ENCODE results near the gene ECHS1. TPM values are rescaled to one million over a fixed set of nuclear protein-coding genes. Genes with fewer than 3 reads are reported as not detected.
"Not testable (repeated sequence)": the region's sequence is repeated elsewhere in the genome, so short reads cannot be mapped to it uniquely, and the experiment has no call there.

ECHS1 gene
- total RNA-seq, 1 experiment from 2014 or later: 37.3 TPM

GRCh38 chr10:133377818-133378250 lies 4.7 kb upstream of the ECHS1 start:
- H3K27me3 ChIP-seq (ENCODE audit: low read length): no peaks in the 10 kb centered on the region
- H3K9ac ChIP-seq (ENCODE audit: low read length): peak overlapping the region; percentile 67
- H3K27ac ChIP-seq (ENCODE audit: low read length): no peak overlapping the region
- peak overlapping the region; percentile 67 for H3K4me2 ChIP-seq (ENCODE audit: low read depth, low read length, poor library complexity, severe bottlenecking)
- peaks cover 21% of the 10 kb centered on the region for H3K4me1 ChIP-seq (ENCODE audit: low read length)
- H4K20me1 ChIP-seq (ENCODE audit: insufficient read depth, low read depth, low read length): no peaks in the 10 kb centered on the region
- no peak overlapping the region for H2AFZ ChIP-seq (ENCODE audit: low read length)
- no peak for DNase-seq
- no peaks in the 10 kb centered on the region for H3K79me2 ChIP-seq (ENCODE audit: low read length)
- H3K9me2 ChIP-seq (replicated peaks; ENCODE audit: insufficient read depth, low read length): no peaks in the 10 kb centered on the region
- H3K4me3 ChIP-seq (ENCODE audit: low read length): peak overlapping the region; percentile 64
- no peaks in the 10 kb centered on the region for H3K9me3 ChIP-seq (ENCODE audit: low read length)
- H3K36me3 ChIP-seq (ENCODE audit: insufficient read depth, low read length): no peaks in the 10 kb centered on the region

DNA sequence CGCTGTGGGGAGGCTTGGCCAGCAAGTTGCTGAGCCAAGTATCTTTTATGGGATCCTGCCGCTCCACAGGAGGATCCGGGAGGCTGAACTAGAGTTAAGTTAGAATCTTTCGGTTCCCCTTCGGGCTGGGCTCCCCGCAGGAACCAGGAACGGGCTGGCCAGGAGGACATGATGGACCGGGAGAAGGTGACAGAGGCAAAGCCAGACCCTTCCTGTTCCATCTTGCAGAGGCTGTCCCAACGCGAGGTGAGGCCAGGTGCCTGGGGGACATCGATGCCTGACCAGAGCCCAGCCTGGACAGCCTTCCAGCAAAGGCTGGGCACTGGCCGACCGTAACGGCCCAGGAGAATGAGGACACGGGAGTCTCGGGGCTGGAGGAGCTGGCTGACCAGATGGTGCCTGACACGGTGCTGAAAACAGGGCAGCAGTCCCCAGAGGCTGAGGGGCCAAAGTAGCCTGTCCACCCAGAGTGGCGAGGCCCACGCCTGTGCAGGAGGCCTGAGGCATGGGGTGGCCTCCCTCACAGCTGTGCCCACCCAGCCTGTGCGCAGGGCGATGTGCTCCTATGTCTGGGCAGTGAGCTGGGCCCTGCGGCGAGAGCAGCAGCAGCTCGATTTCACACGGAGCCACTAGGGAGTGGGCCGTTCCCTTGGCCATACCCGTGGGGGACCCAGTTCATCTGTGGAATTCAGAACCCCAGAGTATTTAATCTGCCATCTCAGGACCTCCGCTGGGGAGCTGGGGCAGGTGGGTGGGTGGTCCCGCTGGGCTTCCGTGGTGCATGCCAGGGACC lies 4.1 kb upstream of the ECHS1 start:
- Histone ChIP-seq H3K4me2 (ENCODE audit: low read depth, low read length, poor library complexity, severe bottlenecking) (no peak overlapping the region), H3K9me2 (replicated peaks; ENCODE audit: insufficient read depth, low read length) (no peaks in the 10 kb centered on the region), H3K4me3 (ENCODE audit: low read length) (no peak overlapping the region), H3K4me1 (ENCODE audit: low read length) (peaks cover 24% of the 10 kb centered on the region), H3K9ac (ENCODE audit: low read length) (no peak overlapping the region), H2AFZ (ENCODE audit: low read length) (no peak overlapping the region), H3K79me2 (ENCODE audit: low read length) (peaks cover 3% of the 10 kb centered on the region), H4K20me1 (ENCODE audit: insufficient read depth, low read depth, low read length) (no peaks in the 10 kb centered on the region), H3K27ac (ENCODE audit: low read length) (no peak overlapping the region), H3K36me3 (ENCODE audit: insufficient read depth, low read length) (no peaks in the 10 kb centered on the region), H3K9me3 (ENCODE audit: low read length) (no peaks in the 10 kb centered on the region), H3K27me3 (ENCODE audit: low read length) (no peaks in the 10 kb centered on the region)
- no peak for DNase-seq

- Histone ChIP-seq H3K4me1 (ENCODE audit: low read length) (peaks cover 27% of the 10 kb centered on the region), H3K79me2 (ENCODE audit: low read length) (peaks cover 11% of the 10 kb centered on the region)
- not testable (repeated sequence) for H3K27me3 ChIP-seq (ENCODE audit: low read length); H2AFZ ChIP-seq (ENCODE audit: low read length); H3K27ac ChIP-seq (ENCODE audit: low read length); H3K9me3 ChIP-seq (ENCODE audit: low read length); H3K4me3 ChIP-seq (ENCODE audit: low read length); H3K9ac ChIP-seq (ENCODE audit: low read length); H3K36me3 ChIP-seq (ENCODE audit: insufficient read depth, low read length); H3K4me2 ChIP-seq (ENCODE audit: low read depth, low read length, poor library complexity, severe bottlenecking); DNase-seq; H3K9me2 ChIP-seq (replicated peaks; ENCODE audit: insufficient read depth, low read length); H4K20me1 ChIP-seq (ENCODE audit: insufficient read depth, low read depth, low read length)
These were observed 3.0 kb upstream of the ECHS1 start for GRCh38 chr10:133376183-133376582.

GRCh38 chr10:133375357-133376115 lies 2.4 kb upstream of the ECHS1 start:
- Histone ChIP-seq H3K27me3 (ENCODE audit: low read length) (no peaks in the 10 kb centered on the region), H3K79me2 (ENCODE audit: low read length) (peaks cover 11% of the 10 kb centered on the region), H2AFZ (ENCODE audit: low read length) (no peak overlapping the region)

GRCh38 chr10:133372507-133372906 lies 647 bp downstream of the ECHS1 start:
- H3K4me2 ChIP-seq (ENCODE audit: low read depth, low read length, poor library complexity, severe bottlenecking): peak overlapping the region; percentile 27
- H3K4me1 ChIP-seq (ENCODE audit: low read length): peaks cover 11% of the 10 kb centered on the region
- no peaks in the 10 kb centered on the region for H3K9me3 ChIP-seq (ENCODE audit: low read length)
- peak overlapping the region; percentile 86 for H3K9ac ChIP-seq (ENCODE audit: low read length)
- H3K4me3 ChIP-seq (ENCODE audit: low read length): peak overlapping the region; percentile 65
- H3K27ac ChIP-seq (ENCODE audit: low read length): no peak overlapping the region
- H3K79me2 ChIP-seq (ENCODE audit: low read length): peaks cover 11% of the 10 kb centered on the region
- no peak overlapping the region for H2AFZ ChIP-seq (ENCODE audit: low read length)
- H4K20me1 ChIP-seq (ENCODE audit: insufficient read depth, low read depth, low read length): no peaks in the 10 kb centered on the region
- no peak for DNase-seq
- no peaks in the 10 kb centered on the region for H3K36me3 ChIP-seq (ENCODE audit: insufficient read depth, low read length)
- H3K27me3 ChIP-seq (ENCODE audit: low read length): no peaks in the 10 kb centered on the region
- H3K9me2 ChIP-seq (replicated peaks; ENCODE audit: insufficient read depth, low read length): no peaks in the 10 kb centered on the region

More at GRCh38 chr10:133375357-133376115, 2.4 kb upstream of the ECHS1 start:
- H3K4me3 ChIP-seq (ENCODE audit: low read length): no peak overlapping the region
- no peak overlapping the region for H3K9ac ChIP-seq (ENCODE audit: low read length)
- no peaks in the 10 kb centered on the region for H3K9me3 ChIP-seq (ENCODE audit: low read length)
- peaks cover 27% of the 10 kb centered on the region for H3K4me1 ChIP-seq (ENCODE audit: low read length)
- H4K20me1 ChIP-seq (ENCODE audit: insufficient read depth, low read depth, low read length): no peaks in the 10 kb centered on the region
- no peak overlapping the region for H3K27ac ChIP-seq (ENCODE audit: low read length)
- no peaks in the 10 kb centered on the region for H3K9me2 ChIP-seq (replicated peaks; ENCODE audit: insufficient read depth, low read length)
- H3K4me2 ChIP-seq (ENCODE audit: low read depth, low read length, poor library complexity, severe bottlenecking): no peak overlapping the region
- DNase-seq: no peak
- H3K36me3 ChIP-seq (ENCODE audit: insufficient read depth, low read length): no peaks in the 10 kb centered on the region

DNA sequence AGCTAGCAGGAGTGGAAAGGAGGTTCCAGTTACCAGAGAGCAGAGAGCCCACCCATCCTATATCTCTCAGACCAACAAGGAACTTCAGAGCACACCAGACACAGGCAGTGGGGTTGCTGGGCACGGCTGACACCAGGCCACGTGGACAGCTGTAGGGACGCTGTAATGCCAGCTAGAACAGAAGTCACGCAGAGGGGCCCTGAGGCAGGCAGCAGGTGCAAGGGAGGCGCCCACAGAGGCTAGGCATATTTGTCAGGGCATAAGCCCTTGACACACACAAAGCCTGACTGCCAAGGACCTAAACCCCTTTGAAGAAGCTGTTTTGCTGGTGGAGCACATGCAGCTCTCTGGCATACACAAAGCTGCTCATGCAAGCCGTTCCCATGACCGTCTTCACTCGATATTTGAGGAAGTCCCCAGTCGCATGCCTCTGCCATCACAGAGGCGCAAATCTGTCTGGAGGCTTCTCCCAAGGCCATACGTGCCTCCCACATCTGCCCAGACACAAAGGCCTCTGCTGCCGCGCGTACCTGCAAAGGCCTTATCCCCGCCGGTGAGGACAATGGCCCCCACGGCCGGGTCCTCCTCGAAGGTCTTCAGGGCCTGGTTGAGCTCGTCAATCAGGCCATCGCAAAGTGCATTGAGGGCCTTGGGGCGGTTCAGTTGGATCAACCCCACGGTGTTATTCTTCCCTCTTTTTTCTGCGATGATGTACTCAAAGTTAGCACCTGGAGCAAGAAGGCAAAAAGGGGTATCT lies 2.9 kb downstream of the ECHS1 start:
- no peaks in the 10 kb centered on the region for H3K9me2 ChIP-seq (replicated peaks; ENCODE audit: insufficient read depth, low read length)

GRCh38 chr10:133368153-133368552 lies 5.0 kb downstream of the ECHS1 start:
- H3K9me2 ChIP-seq (replicated peaks; ENCODE audit: insufficient read depth, low read length): no peaks in the 10 kb centered on the region
- DNase-seq: no peak
- peaks cover 11% of the 10 kb centered on the region for H3K79me2 ChIP-seq (ENCODE audit: low read length)
- H2AFZ ChIP-seq (ENCODE audit: low read length): no peak overlapping the region
- no peak overlapping the region for H3K9ac ChIP-seq (ENCODE audit: low read length)
- peaks cover 7% of the 10 kb centered on the region for H3K4me1 ChIP-seq (ENCODE audit: low read length)
- H3K9me3 ChIP-seq (ENCODE audit: low read length): no peaks in the 10 kb centered on the region
- H3K36me3 ChIP-seq (ENCODE audit: insufficient read depth, low read length): no peaks in the 10 kb centered on the region
- H3K4me2 ChIP-seq (ENCODE audit: low read depth, low read length, poor library complexity, severe bottlenecking): no peak overlapping the region
- no peak overlapping the region for H3K27ac ChIP-seq (ENCODE audit: low read length)
- H3K4me3 ChIP-seq (ENCODE audit: low read length): no peak overlapping the region
- H4K20me1 ChIP-seq (ENCODE audit: insufficient read depth, low read depth, low read length): no peaks in the 10 kb centered on the region
- no peaks in the 10 kb centered on the region for H3K27me3 ChIP-seq (ENCODE audit: low read length)

More for the DNA sequence above, 2.9 kb downstream of the ECHS1 start:
- no peak overlapping the region for H2AFZ ChIP-seq (ENCODE audit: low read length)
- H3K9ac ChIP-seq (ENCODE audit: low read length): no peak overlapping the region
- H3K4me1 ChIP-seq (ENCODE audit: low read length): peaks cover 11% of the 10 kb centered on the region
- H3K27me3 ChIP-seq (ENCODE audit: low read length): no peaks in the 10 kb centered on the region
- no peak overlapping the region for H3K27ac ChIP-seq (ENCODE audit: low read length)
- no peak for DNase-seq
- no peaks in the 10 kb centered on the region for H3K36me3 ChIP-seq (ENCODE audit: insufficient read depth, low read length)
- H3K4me3 ChIP-seq (ENCODE audit: low read length): no peak overlapping the region
- H3K9me3 ChIP-seq (ENCODE audit: low read length): no peaks in the 10 kb centered on the region
- peaks cover 11% of the 10 kb centered on the region for H3K79me2 ChIP-seq (ENCODE audit: low read length)
- H4K20me1 ChIP-seq (ENCODE audit: insufficient read depth, low read depth, low read length): no peaks in the 10 kb centered on the region
- H3K4me2 ChIP-seq (ENCODE audit: low read depth, low read length, poor library complexity, severe bottlenecking): no peak overlapping the region

DNA sequence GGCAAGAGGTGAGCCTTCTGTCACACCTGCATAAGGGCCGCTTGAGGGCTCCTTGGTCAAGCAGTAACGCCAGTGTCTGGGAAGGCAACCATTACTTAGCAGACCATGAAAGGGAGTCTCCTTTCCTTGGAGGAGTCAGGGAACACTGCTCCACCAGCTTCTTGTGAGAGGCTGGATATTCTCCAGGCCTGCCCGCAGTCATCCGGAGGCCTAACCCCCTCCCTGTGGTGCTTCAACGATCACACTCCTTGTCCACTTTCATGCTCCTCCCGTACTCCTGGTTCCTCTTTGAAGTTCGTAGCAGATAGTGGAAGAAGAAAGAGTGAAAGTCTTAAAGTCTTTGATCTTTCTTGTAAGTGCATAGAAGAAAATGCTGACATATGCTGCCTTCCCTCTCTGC lies 5.7 kb downstream of the ECHS1 start:
- not testable (repeated sequence) for DNase-seq; H3K27ac ChIP-seq (ENCODE audit: low read length); H3K4me2 ChIP-seq (ENCODE audit: low read depth, low read length, poor library complexity, severe bottlenecking); H3K9me3 ChIP-seq (ENCODE audit: low read length); H3K9ac ChIP-seq (ENCODE audit: low read length); H3K4me1 ChIP-seq (ENCODE audit: low read length); H3K27me3 ChIP-seq (ENCODE audit: low read length); H3K79me2 ChIP-seq (ENCODE audit: low read length); H3K4me3 ChIP-seq (ENCODE audit: low read length); H3K9me2 ChIP-seq (replicated peaks; ENCODE audit: insufficient read depth, low read length); H4K20me1 ChIP-seq (ENCODE audit: insufficient read depth, low read depth, low read length); H2AFZ ChIP-seq (ENCODE audit: low read length); H3K36me3 ChIP-seq (ENCODE audit: insufficient read depth, low read length)

All from Karpas-422 (cell line).